Glomerular visceral epithelial cell (primary cell): ENCODE results near the gene MAST2.

Source experiments
- DNase-seq: peaks from one replicate; pipeline ENCODE4 v3.0.0-alpha.2; 2016; ENCODE audit errors: extremely low spot score

Gene MAST2

GRCh38 chr1:45979074-45979777, 175.8 kb downstream of the MAST2 start:
- DNase-seq, result no peak

- DNase-seq, result no peak
These were observed 176.4 kb downstream of the MAST2 start for GRCh38 chr1:45979778-45980176.

GRCh38 chr1:45982359-45982758, 178.9 kb downstream of the MAST2 start:
- DNase-seq, result no peak

GRCh38 chr1:45983967-45984366, 180.6 kb downstream of the MAST2 start:
- no peak for DNase-seq

- DNase-seq, result no peak
These were observed 183.8 kb downstream of the MAST2 start for GRCh38 chr1:45987204-45987603.

- DNase-seq, result no peak
These were observed 185.8 kb downstream of the MAST2 start for GRCh38 chr1:45989249-45989648.

- DNase-seq, result no peak
These were observed 191.0 kb downstream of the MAST2 start for GRCh38 chr1:45994423-45994822.

- no peak for DNase-seq
These were observed 191.9 kb downstream of the MAST2 start for GRCh38 chr1:45995298-45995697.

- DNase-seq, result no peak
These were observed 194.7 kb downstream of the MAST2 start for GRCh38 chr1:45998020-45998617.

- no peak for DNase-seq
These were observed 196.1 kb downstream of the MAST2 start for GRCh38 chr1:45999507-45999906.

- no peak for DNase-seq
These were observed 197.8 kb downstream of the MAST2 start for GRCh38 chr1:46001081-46001785.

GRCh38 chr1:46002551-46003150, 199.2 kb downstream of the MAST2 start:
- no peak for DNase-seq

GRCh38 chr1:46003315-46003714, 199.9 kb downstream of the MAST2 start:
- no peak for DNase-seq

GRCh38 chr1:46004492-46004891, 201.1 kb downstream of the MAST2 start:
- no peak for DNase-seq

- no peak for DNase-seq
These were observed 202.2 kb downstream of the MAST2 start for GRCh38 chr1:46005594-46005993.

- DNase-seq, result no peak
These were observed 205.2 kb downstream of the MAST2 start for GRCh38 chr1:46008585-46008984.

GRCh38 chr1:46010611-46011010, 207.2 kb downstream of the MAST2 start:
- no peak for DNase-seq

- no peak for DNase-seq
These were observed 207.8 kb downstream of the MAST2 start for GRCh38 chr1:46011121-46011695.

GRCh38 chr1:46012236-46012635, 208.8 kb downstream of the MAST2 start:
- no peak for DNase-seq

- DNase-seq, result no peak
These were observed 210.2 kb downstream of the MAST2 start for GRCh38 chr1:46013581-46013980.

- no peak for DNase-seq
These were observed 214.6 kb downstream of the MAST2 start for GRCh38 chr1:46017876-46018503.

GRCh38 chr1:46019348-46019747, 215.9 kb downstream of the MAST2 start:
- DNase-seq, result no peak
